Astrocyte of the hippocampus (primary cell): ENCODE results near the gene FLNA.
"Not testable (repeated sequence)": the region's sequence is repeated elsewhere in the genome, so short reads cannot be mapped to it uniquely, and the experiment has no call there.

ENCODE experiments used
- DNase-seq: peaks from one replicate; pipeline ENCODE4 v3.0.0; 2011; ENCODE audit warnings: low read depth, low spot score

The FLNA gene

DNA sequence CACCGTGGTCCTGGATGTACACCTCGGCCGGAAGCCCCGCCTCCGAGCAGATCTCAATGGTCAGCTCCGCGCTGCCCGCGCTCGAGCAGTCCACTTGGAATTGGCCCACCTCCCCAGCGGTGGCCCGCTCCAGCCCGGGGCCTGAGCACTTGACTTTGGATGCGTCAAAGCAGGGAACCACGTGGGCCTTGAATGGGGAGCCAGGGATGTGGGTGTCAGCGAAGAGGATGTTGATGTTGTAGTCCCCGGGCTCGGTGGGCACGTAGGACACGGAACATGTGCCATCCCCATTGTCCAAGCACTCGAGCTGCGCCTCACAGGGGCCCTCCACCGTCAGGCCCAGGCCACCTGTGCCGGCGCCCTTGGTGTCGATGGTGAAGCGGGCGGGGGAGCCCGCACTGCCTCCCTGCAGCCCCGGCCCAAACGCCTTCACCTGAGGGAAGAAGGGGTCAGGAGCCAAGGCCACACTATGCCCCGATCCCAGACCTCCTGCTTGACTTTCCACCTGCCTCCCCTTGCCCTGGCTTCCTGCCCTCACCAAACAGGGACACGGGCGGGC, 14.2 kb downstream of the FLNA start:
- no peak for DNase-seq

DNA sequence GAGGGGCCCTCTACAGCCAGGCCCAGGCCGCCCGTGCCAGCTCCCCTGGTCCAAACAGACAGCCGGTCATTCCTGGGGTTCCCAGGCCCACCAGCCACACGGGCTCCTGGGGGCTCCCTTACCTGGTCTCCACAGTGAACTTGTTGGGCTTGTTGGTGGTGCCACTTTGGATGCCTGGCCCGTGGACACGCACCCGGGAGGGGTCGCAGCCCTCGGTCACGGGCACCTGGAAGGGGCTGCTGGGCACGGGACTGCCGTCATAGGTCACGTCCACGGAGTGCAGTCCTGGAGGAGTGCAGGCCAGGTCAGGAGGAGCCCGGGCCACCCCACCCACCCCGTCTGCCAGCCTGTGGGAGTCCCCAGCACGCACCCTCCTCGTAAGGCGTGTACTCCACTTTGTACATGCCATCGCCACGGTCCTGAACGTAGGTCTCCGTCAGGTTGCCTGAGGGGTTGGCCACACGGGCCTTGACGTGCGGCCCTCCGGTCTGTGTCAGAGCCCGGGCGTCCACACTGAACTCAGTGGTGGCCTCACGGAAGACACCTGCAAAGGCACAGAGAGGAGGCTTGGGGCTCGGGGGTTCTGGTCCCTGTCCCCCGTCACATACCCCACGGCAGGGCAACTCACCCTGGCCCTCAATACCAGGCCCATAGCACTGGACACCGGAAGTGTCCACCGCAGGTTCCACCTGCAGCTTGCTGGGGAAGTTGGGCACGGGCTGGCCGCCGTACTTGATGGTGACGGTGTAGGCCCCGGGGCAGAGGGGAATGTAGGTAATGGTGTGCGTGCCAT, 14.9 kb downstream of the FLNA start:
- no peak for DNase-seq

DNA sequence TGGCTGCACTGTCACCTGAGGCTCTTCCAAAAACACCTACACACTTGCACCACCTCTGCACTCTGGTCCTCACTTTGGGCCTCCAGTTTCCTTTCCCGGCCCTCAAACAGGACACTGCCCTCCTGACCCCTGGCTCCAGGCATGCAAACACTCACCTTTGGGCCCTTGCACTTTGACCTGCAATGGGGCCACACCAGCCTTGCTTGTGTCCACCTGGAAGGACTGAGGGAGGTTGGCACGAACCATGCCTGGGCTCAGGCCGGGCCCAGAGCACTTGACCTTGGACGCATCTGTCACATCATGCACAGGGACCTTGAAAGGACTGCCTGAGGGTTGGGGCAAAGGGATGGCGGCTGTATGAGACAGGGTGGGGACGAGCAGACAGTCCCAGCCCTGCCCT, 15.6 kb downstream of the FLNA start:
- DNase-seq = no peak

DNA sequence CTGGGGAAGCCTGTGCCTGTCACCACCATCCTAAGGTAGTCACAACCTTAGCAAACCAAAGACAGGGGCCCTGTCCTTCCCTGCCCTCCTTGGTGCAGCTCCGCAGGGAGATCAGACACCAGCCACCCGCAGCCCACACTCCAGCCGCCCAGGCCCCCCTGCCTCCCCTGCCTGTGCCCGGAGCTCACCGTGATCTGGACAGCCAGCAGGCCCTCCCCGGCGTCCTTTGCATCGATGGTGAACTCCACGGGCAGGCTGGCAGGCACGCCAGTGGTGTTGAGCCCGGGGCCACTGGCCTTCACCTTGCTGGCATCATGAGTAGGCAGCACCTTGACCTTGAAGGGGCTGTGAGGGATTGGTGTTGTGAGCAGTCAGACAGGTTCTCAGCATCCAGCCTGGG, 16.4 kb downstream of the FLNA start:
- no peak for DNase-seq

DNA sequence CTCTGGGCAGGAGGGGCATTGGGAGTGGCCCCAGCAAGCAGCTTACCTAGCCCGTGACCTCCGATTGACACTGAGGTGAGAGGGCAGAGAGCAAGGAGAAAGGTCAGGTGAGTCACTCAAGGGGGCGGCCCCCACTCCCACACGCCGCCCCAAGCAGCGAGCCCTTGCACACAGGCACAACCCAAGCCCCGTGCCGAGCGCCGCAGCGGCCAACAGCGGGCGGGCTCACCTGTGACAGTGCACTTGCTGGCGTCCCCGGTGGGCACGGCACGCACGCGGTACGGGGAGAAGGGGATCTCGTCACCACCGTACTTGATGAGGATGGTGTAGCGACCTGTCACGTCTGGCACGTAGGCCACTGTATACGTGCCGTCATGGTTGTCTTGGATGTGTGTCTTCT, 17.2 kb downstream of the FLNA start:
- DNase-seq = no peak

DNA sequence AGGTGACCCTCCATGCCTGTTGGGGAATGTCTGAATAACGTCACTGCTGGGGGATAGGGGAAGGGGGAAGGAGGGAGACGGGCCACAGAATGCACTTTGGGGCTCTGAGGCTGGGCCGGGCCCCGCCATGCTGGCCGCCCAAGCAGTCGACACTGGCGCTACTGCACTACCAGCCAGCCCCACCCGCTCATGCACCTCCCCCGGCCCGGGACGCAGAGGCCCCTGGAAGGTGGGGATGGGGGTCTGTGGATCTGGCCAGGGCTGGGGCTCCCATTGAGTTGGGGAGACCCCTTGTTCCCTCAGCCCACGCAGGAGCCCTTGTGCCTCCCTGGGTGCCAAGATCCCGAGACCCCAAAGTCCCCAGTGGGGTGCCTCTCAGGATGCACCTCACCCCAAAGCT, 17.8 kb downstream of the FLNA start:
- no peak for DNase-seq

DNA sequence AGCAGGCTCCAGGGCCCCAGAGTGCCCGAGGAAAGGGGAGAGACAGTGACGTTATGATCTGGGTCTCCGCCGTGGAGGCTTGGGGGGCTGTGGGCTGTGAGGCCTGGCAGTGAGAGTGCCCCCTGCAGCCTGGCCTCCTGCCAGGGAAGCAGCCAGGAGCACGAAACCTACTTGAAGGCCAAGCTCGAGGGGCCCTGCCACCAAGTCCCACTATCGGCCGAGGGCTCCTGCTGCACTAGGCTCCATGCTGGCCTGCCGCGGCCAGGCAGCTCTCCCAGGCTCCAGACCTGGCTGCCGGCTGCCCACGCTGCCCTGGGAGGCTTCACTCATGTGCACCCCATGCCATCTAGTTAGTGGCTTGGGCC, 18.7 kb downstream of the FLNA start:
- DNase-seq = peak; percentile 60

DNA sequence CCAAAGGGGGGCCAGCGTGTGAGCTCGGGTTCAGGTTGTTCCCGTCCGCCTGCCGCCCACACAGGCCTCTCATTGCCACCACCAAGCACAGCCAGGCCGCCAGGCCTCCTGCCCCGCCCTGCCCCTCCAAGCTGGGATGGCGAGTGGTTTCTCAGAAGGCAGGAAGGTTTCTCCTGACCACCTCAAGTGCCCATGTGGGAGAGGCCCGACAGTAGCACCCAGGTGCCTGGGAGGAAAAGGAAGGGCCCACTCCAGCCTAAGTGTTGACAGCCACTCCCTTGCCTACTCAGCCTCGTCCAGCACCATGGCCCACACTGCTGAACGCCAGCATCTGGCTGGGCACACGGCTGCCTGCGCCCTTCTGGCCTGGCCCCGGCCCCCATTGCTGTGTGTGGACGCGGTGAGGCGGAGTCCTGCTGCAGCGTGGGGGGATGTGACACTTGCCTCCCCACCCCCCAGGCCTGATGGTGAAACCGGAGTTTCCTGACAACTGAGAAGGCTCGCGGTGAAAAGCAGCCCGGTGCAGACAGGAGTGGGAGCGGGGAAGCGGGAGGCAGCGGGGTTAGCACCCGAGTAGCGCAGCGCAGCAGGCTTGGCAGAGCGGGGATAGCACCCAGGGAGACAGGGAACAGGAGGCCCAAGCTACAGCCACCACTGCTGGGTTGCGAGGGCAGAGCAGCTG, 19.2 kb downstream of the FLNA start:
- no peak for DNase-seq

DNA sequence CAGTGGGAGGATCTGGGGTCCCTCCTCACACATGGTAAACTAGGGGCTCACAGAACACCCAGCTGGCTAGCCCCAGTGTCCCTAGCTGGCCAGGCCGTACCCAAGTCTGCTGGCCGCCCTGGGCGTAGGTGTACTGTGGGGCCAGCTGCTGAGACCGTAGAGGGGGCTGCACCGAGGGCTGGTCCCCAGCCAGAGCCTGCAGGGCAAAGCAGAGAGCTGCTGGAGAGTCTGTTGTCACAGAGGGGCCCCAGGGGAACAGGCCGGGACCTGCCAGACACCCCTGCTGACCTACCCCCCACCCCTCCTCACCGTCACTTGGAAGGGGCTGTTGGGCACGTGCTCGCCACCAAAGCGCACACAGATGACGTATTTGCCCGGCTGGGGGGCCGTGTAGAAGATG, 19.9 kb downstream of the FLNA start:
- DNase-seq = no peak

DNA sequence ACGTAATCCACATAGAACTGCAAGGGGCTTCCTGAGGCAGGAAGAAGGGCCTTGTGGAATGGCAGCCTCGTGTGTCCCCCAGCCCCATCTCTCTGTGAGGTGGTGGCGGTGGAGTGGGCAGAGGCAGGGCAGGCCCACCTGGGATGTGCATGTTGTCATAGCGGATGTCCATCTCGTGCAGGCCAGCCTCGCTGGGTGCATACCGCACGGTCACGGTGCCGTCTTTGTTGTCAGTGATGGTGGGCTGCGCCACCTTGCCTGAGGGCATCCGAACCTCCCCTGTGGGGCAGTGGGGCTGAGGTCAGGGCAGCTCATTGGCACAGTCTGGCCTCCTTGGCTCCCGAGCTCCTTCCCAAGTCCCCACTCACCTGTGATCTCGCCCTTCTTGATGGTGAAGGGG, 20.4 kb downstream of the FLNA start:
- DNase-seq = no peak

DNA sequence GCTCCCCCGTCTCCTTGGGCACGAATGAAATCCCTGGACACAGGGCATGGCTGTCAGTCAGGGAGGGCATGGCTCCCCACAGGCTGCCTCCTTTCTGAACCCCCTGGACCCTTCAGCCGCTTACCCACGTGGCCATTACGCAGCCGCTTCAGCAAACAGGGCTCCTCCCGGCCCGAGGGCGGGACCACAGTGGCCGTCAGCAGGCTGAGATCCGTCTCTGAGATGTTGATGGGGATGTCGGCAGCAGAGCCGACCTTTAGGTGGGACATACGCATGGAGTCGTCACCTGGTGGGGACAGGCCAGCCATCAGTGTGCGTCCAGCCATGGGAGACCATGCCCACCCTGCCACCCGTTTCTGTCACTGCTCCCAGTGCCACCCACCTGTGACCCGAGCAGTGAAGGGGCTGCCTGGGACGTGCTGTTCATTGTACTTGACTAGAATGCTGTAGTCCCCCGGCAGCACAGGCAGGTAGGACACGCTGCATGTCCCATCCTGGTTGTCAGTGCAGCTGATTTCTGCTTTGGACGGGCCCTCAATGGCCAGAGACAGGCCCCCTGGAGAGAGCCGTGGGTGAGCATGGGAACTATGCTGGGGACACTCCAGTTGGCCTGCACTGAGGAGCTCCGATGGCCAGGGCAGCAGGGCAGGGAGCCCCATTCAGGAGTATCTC, 21.1 kb downstream of the FLNA start:
- DNase-seq = no peak

DNA sequence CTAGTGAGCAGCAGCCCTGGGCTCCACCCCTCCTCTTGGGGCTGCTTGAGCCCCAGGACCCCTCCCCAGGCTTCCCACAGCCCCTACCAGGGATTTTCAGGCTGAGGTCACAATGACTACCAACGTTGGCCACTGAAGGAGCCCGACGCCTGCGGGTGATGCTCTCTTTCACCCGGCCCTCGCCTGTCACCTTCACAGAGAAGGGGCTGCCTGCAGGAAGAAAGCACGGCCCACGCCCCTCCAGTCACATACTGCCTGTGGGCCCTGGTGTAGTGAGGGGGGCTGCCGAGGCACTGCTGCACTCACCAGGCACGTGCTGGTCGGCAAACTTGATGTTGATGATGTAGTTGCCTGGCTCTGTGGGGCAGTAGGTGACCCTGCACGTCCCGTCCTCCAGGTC, 22.0 kb downstream of the FLNA start:
- no peak for DNase-seq

DNA sequence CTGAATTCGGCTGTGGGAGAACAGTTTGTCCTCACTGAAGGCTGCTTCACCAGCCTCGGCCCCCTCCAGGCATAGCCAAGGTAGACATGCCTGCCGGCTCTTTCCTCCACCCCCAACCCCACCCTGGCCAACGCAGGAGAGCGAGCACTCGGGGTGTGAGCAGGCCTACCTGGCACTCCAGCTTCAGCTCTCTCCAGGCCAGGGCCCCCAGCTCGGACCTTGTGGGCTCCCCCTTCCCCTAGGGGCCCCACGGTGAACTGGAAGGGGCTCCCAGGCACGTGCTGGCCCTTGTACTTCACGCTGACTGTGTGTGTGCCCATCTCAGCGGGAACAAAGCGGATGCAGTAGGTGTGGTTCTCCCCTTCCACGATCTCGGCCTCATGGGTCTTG, 22.4 kb downstream of the FLNA start:
- no peak for DNase-seq

DNA sequence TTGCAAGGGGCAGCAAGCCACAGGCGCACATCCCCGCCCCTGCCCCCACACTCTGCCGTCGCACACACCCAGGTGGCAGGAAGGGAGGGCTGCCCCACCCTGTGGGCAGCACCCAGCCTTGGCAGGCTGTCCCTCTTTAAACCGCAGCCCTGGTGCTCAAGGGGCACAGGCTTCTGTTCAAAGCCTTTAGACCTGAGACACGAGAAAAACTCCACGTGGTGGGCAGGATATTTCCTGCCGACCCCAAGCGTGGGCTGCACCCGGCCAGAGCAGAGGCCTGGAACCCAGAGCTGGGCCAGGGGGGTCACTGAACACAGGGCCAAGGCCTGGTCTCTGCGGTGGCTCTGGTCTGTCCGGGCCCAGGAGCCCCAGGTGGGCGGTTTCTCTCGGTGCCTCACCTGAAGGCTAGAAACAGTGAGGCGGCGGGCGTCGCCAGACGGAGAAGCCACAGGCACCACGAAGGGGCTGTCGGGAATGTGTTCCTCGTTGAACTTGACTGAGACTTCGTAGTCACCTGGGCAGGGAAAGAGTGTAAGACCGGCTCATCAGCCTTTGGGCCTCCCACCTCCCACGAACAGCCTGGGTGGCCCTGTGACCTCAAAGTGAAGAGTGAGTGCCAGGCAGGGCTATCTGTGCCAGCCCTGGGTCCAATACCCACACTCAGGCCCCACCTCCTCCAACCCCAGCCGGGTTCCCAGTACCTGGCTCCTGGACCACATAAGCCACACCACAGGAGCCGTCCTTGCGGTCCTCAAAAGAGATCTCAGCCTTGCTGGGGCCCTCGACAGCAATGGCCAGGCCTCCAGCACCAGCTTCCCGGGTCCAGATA, 23.0 kb downstream of the FLNA start:
- DNase-seq = no peak

DNA sequence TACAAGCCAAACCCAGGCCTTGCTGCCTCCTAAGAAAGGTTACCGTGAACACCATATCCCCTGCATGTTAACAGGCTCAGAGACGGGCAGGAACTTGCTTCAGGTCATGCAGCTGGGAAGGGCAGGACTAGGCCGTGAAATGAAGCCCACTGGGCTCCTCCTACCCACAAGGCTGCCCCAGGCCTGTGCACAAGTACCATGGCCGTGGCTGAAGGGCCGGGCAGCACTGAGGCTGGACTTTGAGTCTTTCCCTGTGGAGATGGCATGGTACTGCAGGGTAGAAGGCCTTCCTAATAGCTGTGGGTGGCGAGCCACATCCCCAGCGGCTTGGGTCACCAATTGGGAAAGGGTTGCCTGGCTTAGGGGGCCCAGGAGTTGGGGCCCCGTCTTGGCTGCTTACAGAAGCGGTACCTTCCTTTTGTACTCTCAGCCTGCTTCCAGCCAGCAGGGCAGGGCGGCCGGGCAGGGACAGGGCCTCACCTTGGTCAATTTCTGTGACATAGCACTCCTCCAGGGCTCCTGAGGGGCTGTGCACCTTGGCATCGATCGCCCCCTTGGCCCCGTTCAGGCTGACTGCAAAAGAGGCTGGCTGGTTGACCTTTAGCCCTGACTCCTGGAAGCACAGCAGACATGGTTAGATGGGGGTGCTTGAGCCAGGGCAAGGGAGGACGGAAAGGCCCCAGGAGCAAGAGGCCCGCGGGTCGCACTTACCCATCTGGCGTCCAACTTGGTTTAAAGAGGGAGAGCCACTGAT, 23.8 kb downstream of the FLNA start:
- DNase-seq = no peak

DNA sequence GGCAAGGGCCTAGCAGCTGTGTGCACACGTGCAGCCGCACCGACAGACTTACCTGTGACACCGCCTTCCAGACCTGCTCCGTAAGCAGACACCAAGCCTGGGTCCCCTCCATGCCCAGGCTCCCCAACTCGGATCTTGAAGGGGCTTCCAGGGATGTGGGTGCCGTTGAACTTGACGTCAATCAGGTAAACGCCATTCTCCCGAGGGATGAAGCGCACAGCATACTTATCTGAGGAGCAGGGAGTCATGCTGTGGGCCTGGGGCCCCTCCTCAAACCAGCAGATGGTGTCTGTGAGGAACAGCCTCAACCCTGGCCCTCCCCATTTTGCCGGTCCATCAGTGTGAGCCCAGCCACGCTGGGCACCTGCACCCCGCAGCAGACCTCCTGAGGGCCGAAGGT, 24.5 kb downstream of the FLNA start:
- DNase-seq = no peak

DNA sequence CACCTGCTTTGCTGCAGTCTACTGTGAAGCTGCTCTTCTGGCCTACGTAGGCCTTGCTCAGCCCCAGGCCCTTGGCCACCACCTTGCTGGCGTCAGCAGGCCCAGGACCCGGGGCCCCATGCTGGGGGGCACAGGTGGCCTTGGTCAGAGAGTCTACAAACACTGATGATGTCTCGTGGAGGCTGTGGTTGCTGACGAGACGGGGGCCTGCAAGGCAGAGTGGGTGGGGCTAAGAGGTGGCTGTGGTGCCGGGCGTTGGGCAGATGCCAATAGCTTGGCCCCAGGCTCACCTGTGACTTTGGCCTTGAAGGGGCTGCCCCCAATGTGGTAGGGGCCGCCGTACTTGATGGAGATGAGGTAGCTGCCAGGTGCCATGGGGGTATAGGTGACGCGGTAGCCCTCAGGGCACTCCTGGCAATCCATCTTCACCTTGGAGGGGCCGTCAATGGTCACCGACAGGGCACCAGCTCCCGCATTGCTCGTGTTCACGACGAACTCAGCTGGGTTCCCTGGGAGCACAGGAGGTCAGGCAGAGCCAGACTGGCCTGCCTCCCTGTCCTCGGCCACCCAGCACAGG, 25.0 kb downstream of the FLNA start:
- no peak for DNase-seq

DNA sequence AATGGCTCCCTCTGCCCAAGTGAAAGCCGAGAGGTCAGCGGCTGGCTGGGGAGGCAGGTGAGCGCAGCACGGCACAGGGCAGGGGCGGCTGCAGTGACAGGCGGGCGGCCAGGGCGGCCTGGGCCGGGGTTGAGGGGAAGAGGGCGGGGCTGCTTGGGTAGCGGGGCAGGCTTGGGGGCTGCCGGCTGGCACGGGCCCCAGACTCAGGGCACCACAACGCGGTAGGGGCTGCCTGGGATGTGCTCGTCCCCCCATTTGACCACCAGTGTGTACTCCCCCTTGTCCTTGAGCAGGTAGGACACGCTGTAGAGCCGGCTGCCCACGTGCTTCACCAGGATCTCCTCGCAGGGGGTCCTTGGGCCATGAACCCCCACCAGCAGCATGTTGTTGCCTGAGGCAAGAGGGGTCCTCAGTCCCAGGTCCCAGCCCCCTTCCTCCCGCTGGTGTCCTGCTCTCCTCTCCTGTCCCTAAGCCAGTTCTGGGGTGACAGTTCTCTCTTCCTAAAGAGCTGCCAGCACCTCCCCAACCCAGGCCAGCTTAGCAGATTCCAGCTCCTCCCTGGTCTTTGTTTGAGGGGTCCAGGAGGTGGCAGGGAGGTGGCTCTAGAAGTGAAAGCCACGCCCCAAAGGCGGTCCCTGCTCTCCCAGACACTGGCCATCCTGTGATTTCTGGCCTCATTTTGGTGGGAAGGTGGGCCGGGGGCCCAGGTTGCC, 25.6 kb downstream of the FLNA start:
- DNase-seq = no peak

DNA sequence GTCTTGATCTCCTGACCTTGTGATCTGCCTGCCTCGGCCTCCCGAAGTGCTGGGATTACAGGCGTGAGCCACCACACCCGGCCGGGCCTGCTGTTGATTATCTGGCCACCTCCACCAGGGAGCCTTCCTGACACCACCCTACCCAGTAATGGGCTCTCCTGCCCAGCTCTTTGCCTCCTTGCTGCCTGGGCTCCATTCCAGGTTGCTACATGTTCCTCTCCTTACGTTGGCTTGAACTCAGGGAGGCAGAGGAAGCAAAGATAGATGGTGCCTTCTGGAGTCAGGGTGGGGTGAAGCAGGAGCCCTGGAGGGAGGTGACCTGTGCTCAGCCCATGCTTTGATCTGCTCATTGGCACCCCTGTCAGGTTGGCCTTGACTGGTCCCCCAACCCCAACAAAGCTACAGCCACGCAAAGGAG, 26.3 kb downstream of the FLNA start:
- DNase-seq = no peak

DNA sequence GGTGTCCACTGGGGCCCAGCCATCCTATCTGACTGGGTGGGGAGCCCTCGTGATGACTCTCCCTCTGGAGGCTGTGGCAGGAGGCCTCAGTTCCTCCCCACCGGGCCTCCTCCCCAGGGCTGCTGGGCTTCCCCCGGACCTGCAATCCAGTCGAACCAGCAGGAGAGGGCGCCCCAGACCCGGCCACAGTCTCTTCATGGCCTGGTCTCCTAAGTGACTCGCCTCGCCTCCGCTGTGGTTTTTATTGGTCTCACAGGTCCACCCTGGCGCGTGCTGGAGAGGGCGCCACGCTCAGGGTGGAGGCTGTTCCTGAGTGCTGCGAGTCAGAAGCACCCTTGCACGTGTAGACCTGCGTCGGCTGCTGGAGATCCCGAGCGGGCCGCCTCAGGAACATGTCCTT, 30.8 kb downstream of the FLNA start:
- DNase-seq = not testable (repeated sequence)
